Jurkat, Clone E6-1 (cell line): ENCODE data around the gene EFNA2.

ENCODE experiments used
- DNase-seq: peaks from one replicate; pipeline ENCODE4 v3.0.0-alpha.2; 2011; ENCODE audit warnings: low read depth, low spot score
- H3K4me3 ChIP-seq: 2 replicates; pipeline ENCODE4 v1.5.1; 2011; ENCODE audit warnings: mild to moderate bottlenecking, low read length, control low read depth, moderate library complexity

The EFNA2 gene

DNA sequence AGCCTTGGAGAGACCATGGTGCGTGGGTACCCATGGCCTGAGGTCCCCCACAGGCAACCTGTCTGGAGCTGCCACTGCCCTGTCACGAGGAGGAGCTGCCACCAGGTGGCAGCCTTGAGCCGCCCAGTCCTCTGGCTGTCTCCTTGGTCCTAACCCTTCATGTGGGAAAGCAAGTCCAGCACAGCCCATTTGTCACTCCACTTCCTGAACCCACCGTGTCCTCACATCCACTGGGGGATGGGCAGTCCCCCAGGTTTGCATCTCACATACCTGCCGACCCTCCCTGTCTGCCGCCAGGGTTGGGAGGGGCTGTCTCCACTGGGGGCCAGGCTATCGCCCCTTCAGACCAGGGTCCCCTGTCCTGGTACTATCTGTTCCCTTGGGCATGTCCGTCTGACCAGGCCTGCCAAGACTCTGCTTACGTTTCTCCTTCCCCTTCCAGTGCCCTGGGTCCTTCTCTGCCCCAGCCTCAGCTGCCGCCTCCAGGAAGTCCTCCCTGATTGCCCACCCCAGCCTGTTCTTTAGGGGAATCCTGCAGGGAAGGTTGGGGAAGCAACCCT, 5.8 kb upstream of the EFNA2 start:
- no peak overlapping the region for H3K4me3 ChIP-seq
- DNase-seq = peak; percentile 62

- no peak for DNase-seq
- H3K4me3 ChIP-seq = no peak overlapping the region
Observed at GRCh38 chr19:1280636-1281568, 4.8 kb upstream of the EFNA2 start.

DNA sequence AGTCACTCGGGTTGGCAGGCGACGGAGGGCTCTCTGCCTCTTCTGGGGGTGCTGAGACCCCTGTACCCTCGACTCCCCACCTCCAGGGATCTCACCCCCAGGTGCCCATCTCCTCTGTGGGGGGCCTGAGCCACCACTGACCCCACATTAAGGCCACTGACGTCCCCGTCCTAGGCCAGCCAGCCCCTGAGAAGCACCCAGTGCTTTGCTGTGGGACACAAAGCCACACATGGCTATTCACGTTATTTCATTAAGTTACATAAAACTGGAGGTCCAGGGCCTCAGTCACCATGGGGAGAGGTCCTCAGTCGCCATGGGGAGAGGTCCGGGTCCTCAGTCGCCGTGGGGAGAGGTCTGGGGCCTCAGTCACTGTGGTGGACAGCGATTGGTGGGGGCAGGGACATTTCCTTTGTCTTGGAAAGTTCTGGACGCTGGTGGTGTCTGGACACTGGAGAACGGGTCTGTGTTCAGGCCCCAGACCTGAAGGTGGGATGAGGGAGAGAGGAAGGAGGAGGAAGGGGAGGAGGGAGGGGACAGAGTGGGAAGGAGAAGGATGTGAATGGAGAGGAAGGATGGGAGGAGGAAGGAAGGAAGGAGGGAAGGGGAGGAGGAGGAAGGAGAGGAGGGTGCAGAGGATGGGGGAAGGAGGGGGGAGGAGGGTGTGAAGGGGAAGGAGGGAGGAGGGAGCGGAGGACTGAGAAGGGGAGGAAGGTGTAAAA, 3.9 kb upstream of the EFNA2 start:
- H3K4me3 ChIP-seq = no peak overlapping the region
- no peak for DNase-seq

DNA sequence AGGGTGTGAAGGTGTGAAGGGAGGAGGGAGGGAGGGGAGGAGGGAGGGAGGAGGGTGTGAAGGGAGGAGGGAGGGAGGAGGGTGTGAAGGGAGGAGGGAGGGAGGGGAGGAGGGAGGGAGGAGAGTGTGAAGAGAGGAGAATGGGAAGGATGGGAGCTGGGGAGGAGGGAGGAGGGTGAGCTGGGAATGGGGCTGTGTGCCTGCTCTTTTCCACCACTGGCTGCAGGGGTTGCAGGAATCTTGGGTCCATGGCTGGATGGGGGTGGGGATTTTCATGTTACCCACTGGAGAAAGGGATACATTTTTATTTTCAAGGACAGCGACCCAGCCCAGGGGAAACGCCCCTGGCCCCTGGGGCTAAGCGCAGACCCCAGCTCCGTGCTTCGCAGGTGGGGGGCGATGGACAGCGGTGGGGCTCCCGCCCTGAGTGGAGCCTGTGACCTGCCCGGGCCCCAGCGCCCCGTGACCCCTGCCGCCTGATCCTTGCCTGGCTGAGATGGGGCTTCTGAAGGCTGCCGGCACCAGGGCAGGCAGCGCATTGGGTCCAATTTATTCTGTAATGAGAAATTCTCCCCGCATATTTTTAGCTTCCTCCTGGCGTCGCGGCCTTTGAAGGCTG, 3.0 kb upstream of the EFNA2 start:
- no peak overlapping the region for H3K4me3 ChIP-seq
- DNase-seq = no peak

DNA sequence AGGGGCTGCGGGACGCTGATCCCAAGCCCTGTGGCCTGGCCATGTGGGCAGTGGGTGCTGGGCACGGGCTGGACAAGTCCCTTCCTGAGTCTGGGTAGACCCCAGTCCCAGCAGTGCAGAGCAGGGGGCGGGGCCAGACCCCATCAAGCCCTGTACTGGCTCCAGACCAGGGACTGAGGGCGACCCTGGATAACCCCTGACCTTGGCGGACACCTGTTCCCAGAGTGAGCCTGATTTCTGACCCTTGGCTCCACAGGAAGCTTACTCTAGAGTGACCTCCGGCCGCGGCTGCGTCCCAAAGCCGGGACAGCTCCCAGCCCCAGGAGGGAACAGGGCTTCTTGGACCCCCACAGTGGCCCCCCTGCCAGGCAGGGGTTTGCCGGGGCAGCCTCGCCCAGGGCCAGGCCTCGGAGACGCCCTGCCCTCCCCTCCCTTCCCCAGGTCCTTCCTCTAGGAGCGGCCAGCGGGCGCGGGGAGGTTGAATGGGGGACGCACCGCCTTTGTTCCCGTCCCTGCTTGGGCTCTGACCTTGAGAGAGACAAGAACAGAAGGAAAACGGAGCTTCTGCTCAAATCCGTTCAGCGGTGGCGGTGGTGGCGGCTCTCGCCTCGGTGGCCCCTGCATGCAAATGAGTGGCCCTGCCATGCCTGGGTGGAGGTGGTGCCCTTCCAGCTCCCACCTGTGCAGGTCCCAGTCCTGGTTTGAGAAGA, 2.3 kb upstream of the EFNA2 start:
- DNase-seq = no peak
- no peak overlapping the region for H3K4me3 ChIP-seq

GRCh38 chr19:1283917-1284292, 1.8 kb upstream of the EFNA2 start:
- no peak for DNase-seq
- H3K4me3 ChIP-seq = no peak overlapping the region

DNA sequence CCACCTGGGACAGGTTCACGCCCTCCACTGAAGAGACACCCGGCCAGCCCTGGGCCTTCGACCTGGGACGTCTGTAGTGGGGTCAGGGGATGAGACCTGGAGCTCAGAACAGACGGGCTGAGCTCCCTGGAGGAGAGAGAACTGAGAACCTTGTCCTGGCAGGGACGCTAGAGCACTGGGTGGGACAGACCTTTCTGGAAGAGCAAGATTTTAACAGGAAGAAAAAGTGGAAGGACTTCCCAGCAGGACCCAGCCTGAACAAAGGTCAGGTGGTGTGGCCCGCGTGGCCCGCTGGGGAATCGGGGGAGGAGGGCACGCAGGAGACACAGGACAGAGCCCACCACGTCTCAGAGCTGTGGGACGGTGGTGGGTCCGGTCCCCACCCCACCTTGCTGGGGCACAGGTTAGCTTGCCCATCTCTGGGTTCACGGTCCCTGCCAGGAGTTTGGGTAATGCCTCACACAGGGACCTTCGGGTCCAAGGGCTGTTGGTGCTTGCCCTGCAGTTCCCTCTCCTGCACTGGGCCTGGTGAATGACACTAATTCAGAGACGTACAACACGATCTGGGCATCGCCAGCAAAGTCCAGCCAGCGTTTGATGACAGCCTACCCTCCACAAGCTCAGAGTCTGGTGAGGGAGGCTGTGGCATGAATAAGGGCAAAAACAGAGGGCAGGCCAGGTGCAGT, 1.2 kb upstream of the EFNA2 start:
- no peak for DNase-seq
- H3K4me3 ChIP-seq = no peak overlapping the region

DNA sequence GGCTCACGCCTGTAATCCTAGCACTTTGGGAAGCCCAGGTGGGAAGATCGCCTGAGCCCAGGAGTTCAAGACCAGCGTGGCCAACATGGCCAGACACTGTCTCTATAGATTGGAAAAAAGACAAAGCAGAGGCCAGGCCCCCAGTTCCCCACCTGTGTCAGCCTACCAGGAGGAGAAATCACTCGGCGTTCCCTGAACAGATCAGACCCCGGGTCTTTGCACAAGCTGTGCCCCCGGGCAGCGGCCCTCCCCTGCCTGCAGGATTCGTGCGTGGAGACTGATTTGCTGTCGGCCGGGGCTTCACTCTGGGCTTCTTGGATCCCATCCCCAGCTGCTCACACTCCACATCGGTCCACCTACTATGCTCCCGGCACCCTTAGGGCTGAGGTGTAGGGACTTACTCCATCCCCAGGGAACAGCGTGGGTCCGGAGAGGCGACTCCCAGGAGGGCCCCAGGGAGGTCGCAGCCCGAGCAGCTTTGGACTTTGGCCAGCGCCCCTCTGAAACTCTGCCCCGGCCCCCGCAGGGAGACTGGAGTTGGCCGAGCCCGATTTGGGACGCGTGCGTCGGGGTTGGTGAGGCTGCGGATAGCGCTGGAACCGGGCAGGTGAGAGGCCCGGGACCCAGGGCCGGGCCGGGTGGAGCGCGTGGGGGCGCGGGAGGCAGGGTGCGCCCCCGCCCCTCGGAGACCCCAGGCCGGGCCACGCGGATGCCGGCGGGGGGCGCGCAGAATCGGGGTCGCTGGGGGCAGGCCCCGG, 515 bp upstream of the EFNA2 start:
- no peak overlapping the region for H3K4me3 ChIP-seq

DNA sequence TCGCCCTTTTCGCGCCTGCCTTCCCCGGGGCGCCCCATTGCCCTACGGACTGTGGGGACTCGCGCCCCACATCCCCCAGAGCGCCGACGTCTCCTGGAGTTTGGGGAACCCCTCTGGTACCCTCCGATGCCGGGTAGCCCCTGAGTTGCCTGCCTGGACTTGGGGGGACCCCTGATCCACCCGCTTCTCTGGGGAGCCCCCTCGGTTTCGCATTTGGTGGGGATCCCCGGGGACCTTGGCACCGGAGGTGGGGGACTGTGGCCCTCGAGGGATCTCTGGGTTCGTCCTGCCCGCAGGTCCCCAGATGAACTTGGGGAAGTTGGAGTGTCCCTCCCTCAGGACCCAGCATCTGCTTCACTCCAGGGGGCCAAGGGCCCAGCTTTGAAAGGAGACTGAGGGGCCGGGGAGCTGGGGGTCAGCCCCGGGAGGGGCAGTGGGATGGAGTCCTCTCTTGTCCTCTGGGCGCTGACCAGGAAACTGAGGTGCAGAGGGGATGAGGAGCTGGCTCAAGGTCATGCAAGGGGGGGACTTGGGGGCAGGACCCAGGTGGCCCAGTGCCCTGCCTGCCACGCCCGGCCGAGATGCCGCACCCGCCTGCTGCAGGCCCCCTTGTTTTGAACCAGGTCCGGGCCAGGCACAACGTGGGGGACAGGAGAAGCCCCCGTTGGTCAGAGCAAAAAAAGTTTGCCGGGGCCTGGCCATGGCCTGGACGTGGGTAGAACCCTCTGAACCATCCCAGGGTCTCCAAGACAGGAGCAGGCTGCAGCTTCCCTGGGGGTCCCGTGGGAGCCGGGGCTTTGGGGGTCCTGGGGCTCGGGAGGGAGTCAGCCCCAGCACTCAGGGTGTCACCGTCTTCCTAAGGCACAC, 1.0 kb downstream of the EFNA2 start:
- no peak overlapping the region for H3K4me3 ChIP-seq
- no peak for DNase-seq

More for the DNA sequence above, 515 bp upstream of the EFNA2 start:
- no peak for DNase-seq

- no peak overlapping the region for H3K4me3 ChIP-seq
- DNase-seq = no peak
Observed at GRCh38 chr19:1287354-1288225, 1.9 kb downstream of the EFNA2 start.

- no peak overlapping the region for H3K4me3 ChIP-seq
- DNase-seq = no peak
Observed at GRCh38 chr19:1288226-1288612, 2.5 kb downstream of the EFNA2 start.

DNA sequence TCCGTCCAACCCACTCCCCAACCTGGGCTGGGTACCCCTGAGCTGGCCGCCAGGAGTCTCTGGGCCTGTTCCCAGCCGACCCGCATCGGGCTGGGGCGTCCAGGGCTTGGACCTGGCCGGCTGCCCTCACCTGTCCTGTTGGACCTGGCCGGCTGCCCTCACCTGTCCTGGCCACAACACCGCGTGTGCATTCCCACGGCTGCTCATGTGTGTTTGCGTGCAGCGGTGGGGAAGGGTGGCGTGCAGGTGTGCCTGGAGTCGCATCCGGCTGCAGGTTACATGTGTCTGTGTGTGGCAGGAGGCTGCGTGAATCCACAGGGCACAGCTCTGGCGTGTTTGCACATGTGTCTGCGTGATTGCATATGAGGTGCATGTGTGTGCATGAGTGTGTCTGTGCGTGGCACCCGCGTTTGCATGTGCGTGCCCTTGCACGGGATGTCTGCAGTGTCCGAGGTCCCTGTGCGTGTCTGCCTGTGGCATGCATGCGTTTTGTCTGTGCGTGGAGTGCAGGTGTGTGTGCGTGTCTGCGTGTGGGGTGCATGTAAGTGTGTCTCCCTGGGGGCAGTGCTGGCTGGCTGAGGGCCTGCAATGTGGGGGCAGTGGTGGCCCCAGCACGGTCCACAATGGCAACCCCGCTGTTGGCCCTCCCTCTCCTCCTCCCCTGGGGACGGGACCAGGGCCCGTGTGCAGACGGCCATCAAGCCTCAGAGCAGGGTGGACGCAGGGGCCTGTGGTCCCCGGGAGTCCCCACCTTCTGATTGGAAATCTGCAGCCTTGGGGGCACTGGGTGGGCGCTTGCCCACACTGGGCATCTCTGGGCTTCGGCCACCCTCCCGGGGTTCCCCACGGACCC, 3.4 kb downstream of the EFNA2 start:
- no peak overlapping the region for H3K4me3 ChIP-seq
- no peak for DNase-seq

DNA sequence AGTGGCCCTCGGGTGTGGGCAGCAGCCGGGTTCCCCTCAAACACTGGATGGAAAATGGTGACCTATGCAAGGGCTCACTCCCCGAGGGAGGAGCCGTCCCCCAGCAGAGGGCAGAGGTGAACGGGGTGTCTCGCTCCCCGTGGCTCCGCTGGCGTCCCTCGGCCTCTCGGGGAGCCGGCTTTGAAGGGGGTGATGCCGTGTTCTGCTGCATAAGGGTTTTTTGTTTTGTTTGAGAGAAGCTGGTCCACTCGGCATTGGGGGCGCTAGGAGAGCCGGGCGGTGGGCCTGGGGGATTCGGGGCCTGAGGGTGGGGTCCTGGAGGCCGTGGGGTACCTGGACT, 4.0 kb downstream of the EFNA2 start:
- DNase-seq = no peak
- H3K4me3 ChIP-seq = no peak overlapping the region

DNA sequence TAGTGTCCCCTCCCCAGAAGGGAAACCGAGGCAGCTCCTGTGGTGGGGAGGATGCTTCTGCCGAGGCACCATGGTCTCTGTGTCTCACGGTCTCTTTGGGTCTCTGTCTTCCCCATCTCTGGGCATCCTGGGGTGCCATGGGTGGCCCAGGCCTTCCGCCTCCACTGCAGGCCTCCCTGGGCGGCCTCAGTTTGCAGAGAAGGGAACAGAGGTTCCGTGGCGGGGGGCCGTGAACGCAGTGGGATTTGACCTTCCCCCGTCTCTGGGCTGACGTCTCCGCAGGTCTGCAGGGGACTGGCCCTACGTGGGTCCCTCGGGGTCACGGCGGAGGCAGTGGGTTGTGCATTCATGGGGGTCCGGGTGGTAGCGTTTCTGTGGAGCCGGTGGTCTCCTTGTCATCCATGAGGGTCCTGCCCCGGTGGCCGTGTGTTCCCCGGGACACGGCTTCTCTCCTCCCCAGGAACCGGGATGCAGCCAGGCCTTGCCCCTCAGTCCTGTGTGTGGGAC, 4.6 kb downstream of the EFNA2 start:
- H3K4me3 ChIP-seq = no peak overlapping the region
- DNase-seq = no peak
